Neuronal stem cell (in vitro differentiated cells): Measurements from ENCODE around the gene FTSJ3.
"Not testable (repeated sequence)": the region's sequence is repeated elsewhere in the genome, so short reads cannot be mapped to it uniquely, and the experiment has no call there.

Source experiments
- DNase-seq: peaks from one replicate; pipeline ENCODE4 v3.0.0-alpha.2; 2013; ENCODE audit warnings: low spot score
- H2AFZ ChIP-seq: one replicate; pipeline ENCODE4 v1.6.1; 2013; ENCODE audit warnings: mild to moderate bottlenecking, low read length, inconsistent platforms
- H2AK5ac ChIP-seq: 2 replicates; pipeline ENCODE4 v1.6.1; 2013; ENCODE audit warnings: low read depth, mild to moderate bottlenecking, inconsistent platforms, low read length, moderate library complexity, mixed read lengths
- H2BK120ac ChIP-seq: 2 replicates; pipeline ENCODE4 v1.6.1; 2013; ENCODE audit warnings: low read depth, mild to moderate bottlenecking, inconsistent platforms, low read length, moderate library complexity, mixed read lengths
- H2BK12ac ChIP-seq: one replicate; pipeline ENCODE4 v1.6.1; 2013; ENCODE audit warnings: low read length, inconsistent platforms
- H2BK15ac ChIP-seq: 2 replicates; pipeline ENCODE4 v1.6.1; 2013; ENCODE audit warnings: mild to moderate bottlenecking, low read length, inconsistent platforms, mixed read lengths
- H2BK5ac ChIP-seq: one replicate; pipeline ENCODE4 v1.6.1; 2013; ENCODE audit warnings: inconsistent platforms, mild to moderate bottlenecking, low read length, moderate library complexity
- H3K14ac ChIP-seq: one replicate; pipeline ENCODE4 v1.6.1; 2013; ENCODE audit warnings: low read length, inconsistent platforms
- H3K18ac ChIP-seq: 2 replicates; pipeline ENCODE4 v1.6.1; 2013; ENCODE audit warnings: low read length, inconsistent platforms
- H3K23ac ChIP-seq: 2 replicates; pipeline ENCODE4 v1.6.1; 2013; ENCODE audit warnings: low read depth, mild to moderate bottlenecking, mixed read lengths, low read length, inconsistent platforms; ENCODE audit not compliant: poor library complexity
- H3K27ac ChIP-seq: replicated peaks from 3 replicates; pipeline ENCODE4 v1.5.1; 2013; ENCODE audit warnings: low read length, inconsistent platforms
- H3K27me3 ChIP-seq, 3 experiments: 2 replicates each; pipeline ENCODE4 v1.6.1; 2013; ENCODE audit warnings: low read length in 3 of 3, mild to moderate bottlenecking in 2 of 3, inconsistent platforms in 1 of 3, low read depth in 1 of 3, mixed read lengths in 1 of 3, moderate library complexity in 1 of 3; ENCODE audit not compliant: control insufficient read depth in 3 of 3, insufficient read depth in 3 of 3
- H3K36me3 ChIP-seq, 2 donors: replicated peaks in 1 of 2; 2 replicates each; pipeline ENCODE4 v1.6.1; 2013; ENCODE audit warnings: low read length in 2 of 2; ENCODE audit not compliant: control insufficient read depth in 2 of 2, insufficient read depth in 2 of 2
- H3K4ac ChIP-seq: 2 replicates; pipeline ENCODE4 v1.6.1; 2013; ENCODE audit warnings: inconsistent platforms, mild to moderate bottlenecking, low read length, moderate library complexity
- H3K4me1 ChIP-seq, 2 donors: 1 replicate in 1 of 2; 2 replicates in 1 of 2; pipeline ENCODE4 v1.6.1; 2013; ENCODE audit warnings: low read length in 2 of 2, low read depth in 1 of 2; ENCODE audit not compliant: control insufficient read depth in 2 of 2, insufficient read depth in 1 of 2
- H3K4me2 ChIP-seq: one replicate; pipeline ENCODE4 v1.6.1; 2013; ENCODE audit warnings: mild to moderate bottlenecking, low read length, inconsistent platforms; ENCODE audit not compliant: insufficient read depth, poor library complexity, severe bottlenecking
- H3K4me3 ChIP-seq, 2 donors: 2 replicates each; pipeline ENCODE4 v1.5.1; 2013; ENCODE audit warnings: low read length in 2 of 2, mild to moderate bottlenecking in 2 of 2, inconsistent platforms in 1 of 2, moderate library complexity in 1 of 2
- H3K79me1 ChIP-seq: one replicate; pipeline ENCODE4 v1.6.1; 2013; ENCODE audit warnings: low read depth, mild to moderate bottlenecking, inconsistent platforms, low read length, moderate library complexity
- H3K9ac ChIP-seq: one replicate; pipeline ENCODE4 v1.6.1; 2013; ENCODE audit warnings: mild to moderate bottlenecking, low read depth, low read length, inconsistent platforms; ENCODE audit not compliant: poor library complexity
- H3K9me3 ChIP-seq, 2 donors: replicated peaks in 1 of 2; 2 replicates each; pipeline versions ENCODE3 to v1.6.1; 2013; ENCODE audit warnings: low read length in 2 of 2, mild to moderate bottlenecking in 2 of 2, inconsistent platforms in 1 of 2, low read depth in 1 of 2, mixed read lengths in 1 of 2, moderate library complexity in 1 of 2; ENCODE audit not compliant: control insufficient read depth in 2 of 2, insufficient read depth in 1 of 2
- H4K8ac ChIP-seq: one replicate; pipeline ENCODE4 v1.6.1; 2013; ENCODE audit warnings: low read depth, mild to moderate bottlenecking, inconsistent platforms, low read length, moderate library complexity
- H4K91ac ChIP-seq: one replicate; pipeline ENCODE4 v1.6.1; 2013; ENCODE audit warnings: low read length, low read depth, mild to moderate bottlenecking, inconsistent platforms; ENCODE audit not compliant: poor library complexity
- WGBS, 2 donors: extraction: QIAGEN DNeasy Blood & Tissue Kit; methylation state at CpG; one replicate each; pipeline ENCODE4 v1.1.7; 2013; ENCODE audit warnings: missing lambda C conversion rate in 2 of 2, mixed read lengths in 1 of 2; ENCODE audit not compliant: insufficient read length in 2 of 2, insufficient replicate concordance in 1 of 2; ENCODE audit errors: extremely low coverage in 2 of 2; 5-methylcytosine and 5-hydroxymethylcytosine counted together

FTSJ3 gene

DNA sequence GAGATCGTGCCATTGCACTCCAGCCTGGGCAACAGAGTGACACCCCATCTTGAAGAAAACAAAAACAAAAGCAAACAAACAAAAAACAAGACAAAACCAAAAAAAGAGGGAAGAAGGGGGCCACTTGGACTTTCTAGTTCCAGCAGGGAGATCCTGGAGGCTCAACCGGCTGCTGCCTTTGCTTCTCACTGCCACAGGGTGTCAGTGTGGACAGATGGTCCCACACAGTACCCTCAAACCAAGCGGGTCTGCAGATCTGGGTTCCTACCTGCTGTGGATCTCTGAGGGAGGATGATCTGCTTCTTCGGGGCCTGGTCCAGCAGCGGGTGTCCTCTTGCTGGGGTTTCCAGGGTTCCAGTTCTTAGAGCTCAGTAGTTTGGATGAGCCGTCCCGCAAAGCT is 39.2 kb upstream of the FTSJ3 start:
- not testable (repeated sequence) for DNase-seq, H3K79me1 ChIP-seq, H2BK120ac ChIP-seq, H2BK12ac ChIP-seq, H3K36me3 ChIP-seq, H3K4me3 ChIP-seq, H3K9me3 ChIP-seq, H3K23ac ChIP-seq, H3K14ac ChIP-seq, H2AK5ac ChIP-seq, H3K4me2 ChIP-seq, H2BK5ac ChIP-seq, H3K4me1 ChIP-seq, H4K8ac ChIP-seq, H3K9ac ChIP-seq, H2AFZ ChIP-seq, H2BK15ac ChIP-seq, H4K91ac ChIP-seq, H3K27me3 ChIP-seq, H3K27ac ChIP-seq, H3K4ac ChIP-seq, H3K18ac ChIP-seq
- no CpG with 5 or more reads among the region's 7 CpGs for WGBS, 2 donors

DNA sequence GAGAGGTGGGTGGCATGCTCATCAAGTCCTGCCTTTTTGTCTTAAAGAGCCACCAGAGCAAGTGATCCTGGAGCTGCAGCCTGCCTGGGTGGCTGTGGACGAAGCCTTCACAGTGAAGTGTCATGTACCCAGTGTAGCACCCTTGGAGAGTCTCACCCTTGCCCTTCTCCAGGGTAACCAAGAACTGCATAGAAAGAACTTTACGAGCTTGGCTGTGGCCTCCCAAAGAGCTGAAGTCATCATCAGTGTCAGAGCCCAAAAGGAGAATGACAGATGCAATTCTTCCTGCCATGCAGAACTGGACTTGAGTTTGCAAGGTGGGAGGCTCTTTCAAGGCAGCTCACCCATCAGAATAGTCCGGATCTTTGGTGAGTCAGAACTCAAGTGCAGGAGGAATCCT is 31.8 kb upstream of the FTSJ3 start:
- no peaks in the 10 kb centered on the region for H3K36me3 ChIP-seq
- no peak overlapping the region for H3K9ac ChIP-seq
- H3K18ac ChIP-seq = no peak overlapping the region
- H3K23ac ChIP-seq = no peak overlapping the region
- no peaks in the 10 kb centered on the region for H3K4me1 ChIP-seq
- no peak overlapping the region for H3K14ac ChIP-seq
- H2AFZ ChIP-seq = no peak overlapping the region
- H2BK5ac ChIP-seq = no peak overlapping the region
- H3K27me3 ChIP-seq = peaks cover 0 to 23% (median 0%) of the 10 kb centered on the region in 3 experiments
- no peak overlapping the region for H3K4me2 ChIP-seq
- no peak overlapping the region for H4K91ac ChIP-seq
- no peak overlapping the region for H3K4ac ChIP-seq
- no peak overlapping the region for H2AK5ac ChIP-seq
- no peak overlapping the region for H3K27ac ChIP-seq
- no peak for DNase-seq
- no peak overlapping the region for H2BK12ac ChIP-seq
- H4K8ac ChIP-seq = no peak overlapping the region
- no peak overlapping the region for H2BK15ac ChIP-seq
- no peak overlapping the region for H3K4me3 ChIP-seq
- no peaks in the 10 kb centered on the region for H3K9me3 ChIP-seq
- WGBS, 2 donors = no CpG with 5 or more reads among the region's 3 CpGs
- H3K79me1 ChIP-seq = no peaks in the 10 kb centered on the region
- no peak overlapping the region for H2BK120ac ChIP-seq

DNA sequence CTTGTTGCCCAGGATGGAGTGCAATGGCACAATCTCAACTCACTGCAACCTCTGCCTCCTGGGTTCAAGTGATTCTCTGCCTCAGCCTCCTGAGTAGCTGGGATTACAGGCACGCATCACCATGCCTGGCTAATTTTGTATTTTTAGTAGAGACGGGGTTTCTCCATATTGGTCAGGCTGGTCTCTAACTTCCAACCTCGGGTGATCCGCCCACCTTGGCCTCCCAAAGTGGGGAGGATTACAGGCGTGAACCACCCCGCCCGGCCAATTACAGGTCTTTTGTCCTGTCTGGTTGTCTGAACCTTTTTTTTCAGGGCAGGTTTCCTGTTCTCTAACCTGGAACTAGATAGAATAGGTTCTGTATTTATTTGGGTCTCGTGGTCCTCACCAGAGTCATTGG is 29.0 kb upstream of the FTSJ3 start:
- H3K4me3 ChIP-seq, H3K79me1 ChIP-seq, DNase-seq, H3K4me1 ChIP-seq, H4K91ac ChIP-seq, H2BK15ac ChIP-seq, H2AK5ac ChIP-seq, H2BK12ac ChIP-seq, H3K18ac ChIP-seq, H2BK120ac ChIP-seq, H3K23ac ChIP-seq, H3K14ac ChIP-seq, H3K36me3 ChIP-seq, H2AFZ ChIP-seq, H4K8ac ChIP-seq, H3K9ac ChIP-seq, H3K27ac ChIP-seq, H3K9me3 ChIP-seq, H3K4ac ChIP-seq, H2BK5ac ChIP-seq, H3K4me2 ChIP-seq: not testable (repeated sequence)
- peaks cover 0 to 23% (median 0%) of the 10 kb centered on the region in 3 experiments for H3K27me3 ChIP-seq
- WGBS, 2 donors = no CpG with 5 or more reads among the region's 8 CpGs

DNA sequence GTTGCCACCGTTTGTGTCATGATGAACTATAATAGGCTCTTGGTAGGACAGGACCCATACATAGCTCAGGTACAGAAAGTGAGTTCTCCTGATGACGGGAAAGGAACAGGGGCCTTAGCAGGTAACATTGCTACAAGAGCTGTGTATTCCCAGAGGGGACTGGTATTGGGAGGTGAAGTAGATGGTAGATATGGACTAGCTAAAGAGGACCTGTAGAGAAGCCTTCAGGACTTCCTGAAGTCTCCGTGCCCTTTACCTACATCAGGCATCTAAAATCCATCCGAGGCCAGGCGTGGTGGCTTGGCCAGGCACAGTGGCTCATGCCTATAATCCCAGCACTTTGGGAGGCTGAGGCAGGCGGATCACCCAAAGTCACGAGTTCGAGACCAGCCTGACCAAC is 27.7 kb upstream of the FTSJ3 start:
- Histone ChIP-seq H3K9me3 (no peaks in the 10 kb centered on the region), H3K36me3 (no peaks in the 10 kb centered on the region), H3K23ac (no peak overlapping the region), H3K4me3 (no peak overlapping the region), H3K4me2 (no peak overlapping the region), H2BK120ac (no peak overlapping the region), H2BK5ac (no peak overlapping the region), H4K8ac (no peak overlapping the region), H3K14ac (no peak overlapping the region), H4K91ac (no peak overlapping the region), H2BK15ac (no peak overlapping the region), H3K79me1 (no peaks in the 10 kb centered on the region), H3K9ac (no peak overlapping the region), H3K4me1 (no peaks in the 10 kb centered on the region), H2AK5ac (no peak overlapping the region), H2AFZ (no peak overlapping the region), H3K4ac (no peak overlapping the region), H2BK12ac (no peak overlapping the region), H3K27ac (no peak overlapping the region), H3K18ac (no peak overlapping the region), H3K27me3 (peaks cover 0 to 19% (median 0%) of the 10 kb centered on the region in 3 experiments)
- no peak for DNase-seq
- WGBS, 2 donors = no CpG with 5 or more reads among the region's 8 CpGs
